HL-60/S4 treated with phorbol 12-myristate 13-acetate at 8.2 ng/mL for 4 days and 3 days (cell line): Measurements from ENCODE around the gene NEK9.

Experiments
- in situ Hi-C: fragments of 300-500 bp; cut with MboI; formaldehyde crosslinking; loops from 2 replicates; pipeline ENCODE4 v1.15.0; 2022; ENCODE audit warnings: low sequenced_read_pairs

Gene NEK9

GRCh38 chr14:75047506-75047905 is 79.3 kb downstream of the NEK9 start:
- in situ Hi-C loops, result no loop called here

DNA sequence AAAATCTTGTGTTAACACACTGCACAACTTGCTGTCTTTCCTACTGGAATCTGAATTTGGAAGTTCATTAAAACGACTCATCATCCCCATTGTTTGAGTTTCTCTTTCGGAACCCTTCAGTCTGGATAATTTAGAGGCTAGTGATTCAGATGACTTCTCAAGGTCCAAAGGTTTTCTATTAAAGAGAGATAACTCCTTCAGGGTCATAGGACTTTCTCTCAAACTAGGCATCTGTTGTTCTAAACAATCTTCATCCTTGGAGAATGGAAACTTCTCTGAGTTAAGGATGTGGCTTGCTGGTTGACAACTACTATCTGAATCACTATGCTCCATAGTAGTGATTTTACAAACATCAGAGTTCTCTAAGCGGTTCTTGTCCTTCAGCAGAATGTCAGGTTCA is 79.9 kb downstream of the NEK9 start:
- in situ Hi-C loops, result no loop called here

- in situ Hi-C loops, result no loop called here
These were observed 80.6 kb downstream of the NEK9 start for GRCh38 chr14:75046275-75046674.

DNA sequence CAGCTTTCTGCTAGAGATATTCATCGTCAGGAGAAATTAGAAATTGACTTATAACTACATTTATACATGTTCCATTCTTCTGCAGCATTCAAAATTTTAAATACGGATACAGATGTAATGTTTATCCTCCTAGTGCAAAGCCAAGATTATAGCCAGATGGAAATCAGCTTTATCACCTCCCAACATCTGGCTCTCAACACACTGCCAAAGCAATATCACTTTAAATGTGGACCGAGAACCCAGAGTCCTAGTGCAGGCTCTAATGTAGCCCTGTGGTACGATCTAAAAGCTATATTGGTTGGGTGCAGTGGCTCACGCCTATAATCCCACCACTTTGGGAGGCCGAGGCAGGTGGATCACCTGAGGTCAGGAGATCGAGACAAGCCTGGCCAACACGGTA is 82.1 kb downstream of the NEK9 start:
- in situ Hi-C loops, result no loop called here

- in situ Hi-C loops, result no loop called here
These were observed 82.5 kb downstream of the NEK9 start for GRCh38 chr14:75044322-75044721.

DNA sequence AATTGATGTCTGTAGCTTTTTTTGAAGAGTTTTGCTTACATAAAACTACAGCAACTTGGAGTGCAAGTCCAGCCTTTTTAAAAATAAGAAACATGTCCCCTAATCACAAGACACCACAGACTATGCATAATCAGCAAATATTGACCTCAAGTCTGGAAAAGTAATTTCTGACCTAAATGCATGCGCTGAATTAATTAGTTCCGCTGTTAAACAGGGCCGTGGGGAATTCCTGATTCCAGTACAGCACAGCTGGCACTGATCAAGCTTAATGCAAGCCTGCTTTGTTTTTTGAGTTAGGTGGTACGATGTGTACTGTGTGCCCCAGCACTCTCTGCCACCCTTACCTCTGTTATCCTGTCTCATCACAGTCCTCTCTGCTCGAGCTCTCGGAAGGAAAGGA is 84.8 kb downstream of the NEK9 start:
- in situ Hi-C loops, result no loop called here

DNA sequence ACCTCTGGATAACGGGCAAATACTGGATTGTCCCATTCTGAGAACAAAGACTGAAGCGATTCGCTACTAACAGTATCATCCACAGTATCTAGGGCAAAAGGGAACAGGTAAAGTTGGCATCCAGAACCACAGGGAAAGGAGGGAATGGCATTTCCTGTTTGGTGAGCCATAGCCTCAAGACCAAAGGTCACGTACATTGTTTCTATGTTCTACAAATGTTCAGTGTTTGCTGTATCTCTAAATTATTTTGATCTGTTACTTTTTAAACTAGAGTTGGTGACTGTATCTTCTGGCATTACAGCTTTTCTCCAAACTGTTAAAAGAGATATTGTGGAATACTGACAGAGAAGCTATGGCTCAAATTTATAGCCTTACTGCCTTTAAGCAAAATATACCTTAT is 85.2 kb downstream of the NEK9 start:
- in situ Hi-C loops, result no loop called here

GRCh38 chr14:75040959-75041358 is 85.9 kb downstream of the NEK9 start:
- in situ Hi-C loops, result no loop called here

GRCh38 chr14:75040507-75040906 is 86.3 kb downstream of the NEK9 start:
- in situ Hi-C loops, result no loop called here

DNA sequence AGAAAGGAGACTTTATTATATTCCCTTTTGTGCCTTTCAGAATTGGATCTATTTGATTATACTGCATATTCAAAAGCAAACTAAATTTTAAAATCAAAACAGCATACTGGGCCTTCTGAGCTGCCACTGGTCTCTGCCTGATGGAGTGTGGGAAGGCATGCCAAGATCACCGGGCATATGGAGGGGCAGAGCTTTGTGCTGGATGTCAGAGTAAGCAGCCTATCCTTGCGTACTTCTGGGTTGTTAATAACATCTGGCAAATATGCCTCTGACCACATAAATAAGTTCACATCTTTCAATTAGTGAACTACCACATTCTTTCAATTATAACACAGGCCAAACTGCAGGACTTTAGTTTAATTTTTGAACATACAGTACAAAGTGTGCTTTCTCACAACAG is 93.9 kb downstream of the NEK9 start:
- in situ Hi-C loops, result no loop called here

- in situ Hi-C loops, result no loop called here
These were observed 96.7 kb downstream of the NEK9 start for GRCh38 chr14:75030147-75030546.
